ENCODE measurements around the gene RBM7. TPM values are rescaled to one million over a fixed set of nuclear protein-coding genes. Genes with fewer than 3 reads are reported as not detected.

The RBM7 gene
- total RNA-seq (2014; rRNA removed) = 20.5 and 28.2 TPM in 2 replicates
- polyA plus RNA-seq (2012) = 14.0 TPM

DNA sequence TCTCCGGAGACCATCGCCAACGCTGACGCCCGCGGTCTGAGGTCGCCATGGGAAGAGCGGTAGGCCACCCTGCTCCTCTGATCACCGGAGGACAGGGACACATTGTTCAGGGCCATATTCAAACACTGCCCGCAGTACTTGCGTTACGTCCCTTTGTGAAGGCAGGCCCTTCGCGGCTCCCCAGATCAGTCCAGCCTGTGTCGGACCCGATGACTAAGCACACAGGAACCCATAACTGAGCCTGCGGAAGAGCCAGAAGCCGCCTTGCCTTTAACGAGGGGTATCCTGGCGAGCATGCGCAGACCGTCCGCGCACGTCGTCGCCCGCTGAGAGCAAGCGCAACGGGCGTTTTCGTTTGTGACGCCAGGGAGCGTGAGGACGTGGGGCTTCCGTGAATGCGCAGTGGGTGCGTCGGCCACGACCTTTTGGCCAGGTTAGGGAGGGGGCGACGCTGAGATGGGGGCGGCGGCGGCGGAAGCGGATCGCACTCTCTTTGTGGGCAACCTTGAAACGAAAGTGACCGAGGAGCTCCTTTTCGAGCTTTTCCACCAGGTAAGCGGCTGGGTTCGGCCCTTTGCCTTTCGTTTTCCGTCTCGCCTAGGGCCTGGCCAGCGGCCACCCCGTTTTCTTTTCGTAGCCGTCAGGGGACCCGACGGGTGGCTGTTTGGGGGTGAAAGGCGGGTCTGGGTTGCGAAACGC lies at the start of gene RBM7, which contains the start of gene C11orf71:
TSS of gene RBM7 (plus strand) at position 451 of the 699 bp plus-strand sequence. CDS start at position 457, 6 bp downstream.
TSS of gene C11orf71 (minus strand) at position 296 of the 699 bp plus-strand sequence. CDS start at position 116, 180 bp downstream.
- peak; percentile 99 for DNase-seq (ENCODE audit: low read depth)

DNA sequence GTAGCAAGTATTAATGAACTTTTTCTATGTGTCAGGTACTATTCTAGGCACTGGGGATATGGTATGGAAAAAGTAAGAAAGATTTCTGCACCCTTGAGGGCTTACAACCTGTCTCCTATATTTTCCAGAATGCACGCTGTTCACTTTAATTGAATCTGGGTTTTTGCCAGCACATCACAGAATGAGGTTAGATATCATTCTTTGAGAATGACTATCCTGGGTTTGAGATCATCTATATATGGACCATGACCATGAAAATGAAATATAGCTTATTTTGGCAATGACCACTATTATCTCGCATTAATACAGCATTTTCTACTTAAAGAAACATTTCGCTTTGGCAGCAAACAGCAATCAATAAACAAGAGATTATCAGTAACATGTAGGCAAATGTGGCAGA lies 47.0 kb upstream of the RBM7 start:
- no peak for DNase-seq (ENCODE audit: low read depth)

- peak; percentile 91 for DNase-seq (ENCODE audit: low read depth)
These were observed 46.4 kb upstream of the RBM7 start for GRCh38 chr11:114354076-114354475.

DNA sequence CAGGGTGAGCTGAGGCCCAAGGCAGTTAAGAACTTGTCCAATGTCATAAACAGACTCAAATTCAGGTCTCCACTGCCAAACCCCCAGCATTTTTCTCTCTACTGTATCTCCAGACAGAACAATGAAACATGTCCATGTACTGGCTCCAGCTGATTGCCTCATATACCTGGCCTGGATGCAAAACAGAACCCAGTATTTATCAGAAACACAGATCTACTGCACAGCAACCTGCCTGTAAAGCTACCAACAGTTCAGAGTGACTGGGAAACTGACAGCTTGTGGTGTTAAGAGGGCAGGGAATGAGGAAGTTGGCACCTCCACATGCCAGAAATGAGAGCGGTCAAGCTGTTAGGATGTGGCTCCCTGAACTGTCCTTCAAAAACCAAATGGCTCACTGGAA lies 41.8 kb upstream of the RBM7 start:
- no peak for DNase-seq (ENCODE audit: low read depth)

DNA sequence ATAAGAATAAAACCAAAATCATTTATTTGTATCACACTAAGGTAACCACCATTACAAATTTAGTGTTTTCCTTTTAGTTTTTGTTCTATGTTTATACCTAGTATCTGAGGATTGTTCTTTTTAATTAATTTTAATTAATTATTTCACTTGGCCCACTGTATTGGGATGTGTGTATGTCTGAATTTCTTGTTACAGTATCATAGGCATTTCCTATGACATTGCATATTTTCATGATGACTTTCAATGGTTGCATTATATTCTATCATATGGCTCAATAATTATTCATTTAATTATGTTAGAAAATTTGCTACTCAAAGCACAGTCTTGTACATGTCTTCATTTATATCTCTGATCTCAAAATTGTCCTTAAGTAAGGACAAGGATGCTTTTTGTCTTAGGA lies 41.1 kb upstream of the RBM7 start:
- no peak for DNase-seq (ENCODE audit: low read depth)

- no peak for DNase-seq (ENCODE audit: low read depth)
These were observed 38.1 kb upstream of the RBM7 start for GRCh38 chr11:114362326-114362725.

DNA sequence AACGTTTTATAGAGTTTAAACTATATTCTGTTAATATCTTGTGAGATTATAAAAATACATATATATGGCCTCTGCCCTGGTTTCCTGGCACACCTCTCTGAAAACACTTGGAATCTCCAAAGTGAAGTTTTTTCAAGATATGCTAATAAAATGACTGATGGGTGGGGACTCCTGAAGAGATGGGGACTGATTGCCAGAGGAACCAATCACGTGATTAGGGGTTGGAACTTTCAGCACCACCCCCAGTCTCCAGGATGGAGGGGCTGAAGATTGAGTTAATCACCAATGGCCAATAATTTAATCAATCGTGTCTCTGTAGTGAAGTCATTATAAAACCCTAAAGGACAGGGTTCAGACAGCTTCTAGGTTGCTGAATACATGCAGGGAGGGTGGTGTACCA lies 37.5 kb upstream of the RBM7 start:
- no peak for DNase-seq (ENCODE audit: low read depth)

DNA sequence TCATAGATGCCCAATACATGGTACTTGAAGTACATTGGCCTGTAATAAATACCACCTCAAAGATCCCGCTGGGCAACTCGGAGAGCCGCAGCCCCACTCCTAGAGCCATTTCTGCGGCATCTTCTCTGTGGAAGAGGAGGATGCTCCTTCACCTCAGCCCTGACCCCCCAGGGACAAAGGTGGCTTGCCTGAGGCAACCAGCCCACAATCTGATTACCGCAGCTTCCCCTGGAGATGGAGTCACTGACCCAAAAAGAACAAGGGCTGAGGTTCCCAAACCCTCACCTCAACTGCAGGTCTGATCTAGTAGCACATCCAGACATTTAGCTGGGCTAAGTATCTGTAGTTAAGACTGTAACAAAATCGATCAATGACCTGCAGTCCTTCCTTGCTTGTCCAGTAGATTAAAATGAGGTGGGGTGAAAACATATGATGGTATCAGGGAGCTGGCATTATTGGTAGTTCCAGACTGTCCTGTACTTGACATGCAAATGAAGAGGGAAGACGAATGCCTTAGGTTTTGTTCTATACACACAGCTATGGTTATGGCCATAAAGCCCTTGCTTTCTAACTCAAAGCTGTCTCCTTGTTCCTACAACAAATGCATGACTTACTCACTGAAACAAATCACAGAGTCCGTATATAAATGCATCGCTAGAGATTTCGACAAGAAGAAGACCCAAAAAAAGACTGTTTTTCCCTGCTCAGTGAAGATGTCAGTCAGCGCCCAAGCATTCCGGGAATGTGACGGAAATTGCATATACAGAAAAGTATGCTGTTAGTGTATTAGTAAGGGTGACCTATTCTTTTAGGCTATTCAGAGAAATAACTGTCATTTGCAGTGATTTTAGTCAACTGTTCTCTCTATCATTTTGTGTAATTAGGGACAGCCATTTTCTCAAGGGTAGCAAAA lies 33.9 kb upstream of the RBM7 start:
- DNase-seq (ENCODE audit: low read depth) = peak; percentile 73

DNA sequence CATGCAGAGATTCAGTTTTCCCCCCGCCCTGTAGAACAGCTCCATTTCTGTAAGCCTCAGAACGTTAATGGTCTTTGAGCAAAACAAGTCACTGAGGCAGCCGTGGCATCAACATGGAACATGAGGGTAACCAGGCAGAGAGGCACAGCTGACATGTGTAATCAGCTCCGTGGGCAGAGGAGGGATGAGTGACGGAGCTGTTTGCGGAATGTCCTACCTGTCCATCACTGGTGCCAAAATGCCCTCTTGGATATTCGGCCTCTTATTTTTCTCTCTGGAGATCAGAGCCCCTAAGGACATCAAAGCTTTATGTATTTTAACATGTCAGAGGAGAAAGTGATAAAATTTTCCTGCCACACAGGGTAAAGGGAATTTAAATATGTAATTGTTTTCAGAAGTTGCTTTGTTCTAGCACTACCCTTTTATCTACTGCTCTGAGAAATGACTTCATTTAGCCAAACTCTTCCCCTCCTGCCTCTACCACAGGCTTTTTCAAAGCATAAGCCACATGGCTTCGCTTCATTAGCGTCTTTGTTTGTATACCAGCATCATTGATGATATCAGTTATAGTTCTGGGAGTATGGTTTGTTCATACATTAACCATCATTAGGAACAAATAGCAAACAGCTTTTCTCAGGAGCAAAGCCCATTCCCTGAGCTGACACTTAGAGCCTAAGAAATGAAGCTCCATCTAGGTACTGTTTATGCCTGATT lies 33.1 kb upstream of the RBM7 start:
- DNase-seq (ENCODE audit: low read depth) = peak; percentile 29

- DNase-seq (ENCODE audit: low read depth) = no peak
These were observed 31.4 kb upstream of the RBM7 start for GRCh38 chr11:114368918-114369680.

- no peak for DNase-seq (ENCODE audit: low read depth)
These were observed 25.4 kb upstream of the RBM7 start for GRCh38 chr11:114375052-114375451.

DNA sequence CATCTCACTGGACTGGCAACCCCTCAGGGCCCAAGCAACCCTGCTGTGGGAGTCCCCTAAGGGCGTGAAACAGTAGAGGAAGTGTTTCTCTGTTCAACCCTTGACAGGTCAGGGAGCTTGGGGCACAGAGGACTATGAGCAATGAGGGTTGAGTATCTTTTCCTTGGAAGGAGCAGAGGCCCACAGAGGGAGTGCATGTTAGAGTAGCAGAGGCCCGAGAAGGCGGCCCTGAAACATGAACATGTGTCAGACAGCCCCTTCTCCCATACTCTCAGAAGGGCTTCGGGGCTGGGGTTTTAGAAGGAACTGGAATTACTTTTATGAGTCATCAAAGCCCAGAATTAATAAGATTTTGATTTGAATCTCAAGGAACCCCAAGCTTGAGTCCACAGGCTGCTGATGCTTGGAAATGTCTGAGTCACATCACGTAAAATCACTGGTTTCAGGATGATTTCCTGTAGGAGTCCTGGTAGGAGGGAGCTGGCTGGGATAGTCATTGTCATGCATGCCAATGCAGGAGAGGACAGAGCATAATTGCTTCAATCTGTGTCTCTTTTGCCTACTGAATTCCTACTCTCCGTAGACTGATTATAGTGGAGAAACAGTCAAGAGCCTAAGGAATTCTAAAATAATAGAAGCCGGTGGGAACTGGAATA lies 22.7 kb upstream of the RBM7 start:
- DNase-seq (ENCODE audit: low read depth) = no peak

GRCh38 chr11:114379394-114380069 lies 20.9 kb upstream of the RBM7 start:
- no peak for DNase-seq (ENCODE audit: low read depth)

- DNase-seq (ENCODE audit: low read depth) = no peak
These were observed 18.0 kb upstream of the RBM7 start for GRCh38 chr11:114382509-114382908.

DNA sequence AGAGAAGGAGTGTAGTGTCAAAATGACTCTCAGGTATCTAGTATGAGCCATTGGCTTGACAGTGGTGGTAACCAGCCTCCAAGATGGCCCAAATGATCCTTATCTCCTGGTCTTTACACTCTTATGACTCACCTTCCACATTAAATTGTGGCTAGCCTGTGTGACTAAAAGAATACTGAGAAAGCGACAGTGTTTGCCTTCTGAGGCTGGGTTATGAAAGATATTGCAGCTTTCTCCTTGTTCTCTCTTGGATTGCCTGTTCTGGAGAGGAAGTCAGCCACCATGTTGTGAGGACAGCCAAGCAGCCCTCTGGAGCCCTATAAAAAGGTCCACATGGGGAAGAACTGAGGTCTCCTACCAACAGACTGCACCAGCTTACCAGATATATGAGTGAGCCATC lies 16.0 kb upstream of the RBM7 start:
- DNase-seq (ENCODE audit: low read depth) = no peak

- DNase-seq (ENCODE audit: low read depth) = no peak
These were observed 14.3 kb upstream of the RBM7 start for GRCh38 chr11:114386131-114386530.

DNA sequence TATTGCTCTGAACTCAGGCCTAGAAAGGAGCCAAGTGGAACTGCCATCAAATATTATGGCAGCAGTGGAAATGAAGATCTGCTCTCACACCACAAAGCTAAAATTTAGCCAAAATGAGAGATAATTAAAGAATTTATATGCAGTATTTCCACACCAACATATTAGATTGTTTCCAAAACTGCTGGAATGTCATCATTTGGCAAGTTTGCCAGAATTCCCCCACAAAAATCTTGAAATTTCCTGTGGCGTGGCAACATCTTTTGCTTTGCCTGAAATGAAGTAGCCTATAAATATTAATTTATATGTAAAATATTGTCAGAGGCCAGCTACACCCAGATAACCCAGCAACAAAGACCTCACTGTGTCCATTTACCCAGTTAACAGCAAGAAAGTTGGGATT lies 13.9 kb upstream of the RBM7 start:
- no peak for DNase-seq (ENCODE audit: low read depth)

- no peak for DNase-seq (ENCODE audit: low read depth)
These were observed 7.5 kb upstream of the RBM7 start for GRCh38 chr11:114392735-114393667.

DNA sequence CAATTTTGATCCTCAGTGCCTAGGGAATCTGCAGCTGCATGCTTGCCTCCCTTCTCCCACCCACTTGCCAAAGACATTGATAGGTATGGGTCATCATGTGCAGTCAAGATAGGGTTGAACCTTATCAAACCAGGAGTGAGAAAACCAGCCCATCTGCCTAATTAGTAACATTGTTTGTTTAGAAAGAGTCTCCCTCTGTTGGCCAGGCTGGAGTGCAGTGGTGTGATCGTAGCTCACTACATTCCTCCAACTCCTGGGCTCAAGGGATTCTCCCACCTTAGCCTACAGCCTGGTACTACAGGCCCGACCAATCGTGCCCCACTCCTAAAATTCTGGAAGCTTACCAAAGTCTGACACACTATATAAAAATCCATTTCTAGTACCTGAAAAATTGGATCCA lies 4.7 kb upstream of the RBM7 start:
- DNase-seq (ENCODE audit: low read depth) = no peak

Data from LHCN-M2 (cell line).